Heart right ventricle (tissue), 16 donors: ENCODE measurements around the gene NOSIP. TPM values are rescaled to one million over a fixed set of nuclear protein-coding genes. Genes with fewer than 3 reads are reported as not detected.

Experiments
- ATAC-seq, 8 donors: fragments of 200-7000 bp; cut with Tn5 transposase; one replicate each; pipeline ENCODE4 v1.9.1; 2020; ENCODE audit warnings: mild to moderate bottlenecking in 8 of 8, moderate library complexity in 8 of 8, moderate number of reproducible peaks in 1 of 8
- DNase-seq, 2 donors: peaks; one replicate each; pipeline ENCODE4 v3.0.0-alpha.2; 2020
- H3K27ac ChIP-seq, 10 donors: fragments of 200-600 bp; sonication (generic) in 2 of 10; one replicate each; pipeline versions ENCODE4 v1.5.0 to v1.8.0; 2020 to 2022; ENCODE audit warnings: mild to moderate bottlenecking in 3 of 10
- H3K27me3 ChIP-seq, 7 donors: fragments of 200-600 bp; one replicate each; pipeline ENCODE4 v1.8.0; 2021 to 2022; ENCODE audit warnings: mild to moderate bottlenecking in 2 of 7
- H3K36me3 ChIP-seq, 9 donors: fragments of 200-600 bp; sonication (generic) in 1 of 9; one replicate each; pipeline versions ENCODE4 v1.5.0 to v1.8.0; 2020 to 2022; ENCODE audit warnings: mild to moderate bottlenecking in 2 of 9
- H3K4me1 ChIP-seq, 9 donors: fragments of 200-600 bp; sonication (generic) in 1 of 9; one replicate each; pipeline versions ENCODE4 v1.5.0 to v1.8.0; 2020 to 2022; ENCODE audit warnings: mild to moderate bottlenecking in 4 of 9
- H3K4me3 ChIP-seq, 10 donors: fragments of 200-600 bp; sonication (generic) in 2 of 10; one replicate each; pipeline versions ENCODE4 v1.5.0 to v1.8.0; 2020 to 2022; ENCODE audit warnings: mild to moderate bottlenecking in 7 of 10, moderate library complexity in 2 of 10
- H3K9me3 ChIP-seq, 11 donors: fragments of 200-600 bp in 10 of 11; sonication (generic) in 2 of 11; one replicate each; pipeline versions ENCODE4 v1.5.0 to v1.8.0; 2013 to 2022; ENCODE audit warnings: mild to moderate bottlenecking in 2 of 11, control low read depth in 1 of 11, moderate library complexity in 1 of 11
- WGBS, 2 donors: extraction: QIAGEN DNeasy Blood & Tissue Kit; methylation state at CpG; one replicate each; pipeline ENCODE4 v1.1.7; 2013; ENCODE audit warnings: inconsistent platforms in 1 of 2; 5-methylcytosine and 5-hydroxymethylcytosine counted together
- intact Hi-C, 10 donors: fragments of 100-400 bp; cut with DNase I; formaldehyde crosslinking; loops; one replicate each; pipeline versions ENCODE4 v1.11.1 to v1.14.2; 2022
- polyA plus RNA-seq, 2 donors: library from polyadenylated mRNA; stranded (reverse); fragments of 200-250 nt; gene quantifications; one replicate each; pipeline ENCODE4 v1.2.3, GENCODE V29; 2013
- total RNA-seq, 10 donors: library from RNA; stranded (reverse); fragmentation: NEBNext Ultra II Directional in 3 of 10; extraction: Animal tissue kit (Norgen Biotek cat#: 25700) in 3 of 10; gene quantifications; one replicate each; pipeline versions ENCODE4 v1.2.1 to v1.2.4, GENCODE V29; 2021 to 2023
- TF ChIP-seq, protein P1 (sequence below), 9 donors: fragments of 200-600 bp; sonication (generic) in 2 of 9; IDR thresholded peaks; one replicate each; pipeline versions ENCODE4 v1.5.0 to v1.8.0; 2021 to 2022; ENCODE audit warnings: antibody characterized with exemption in 9 of 9, mild to moderate bottlenecking in 5 of 9, moderate library complexity in 1 of 9
- donor health status: Arrhythmogenic right ventricular cardiomyopathy.
- donor health status: ischemic (EF 13 %, LVEDD 7.1; RV severe dilation, severe dysfunction).
- donor health status: healthy with polysubstance abuse.
- donor health status: DM: no; HTN: yes; CAD: no.
- donor health status: DM: no; HTN: no; CAD: no.
- donor health status: ischemic (EF 25% LVEDD 6.9; RV normal size, moderate dysfunction).
- donor health status: ischemic (EF 25% LVEDD 5.7; RV mildly dilated, moderate dysfunction).
- donor health status: healthy.
- donor health status: DM: yes; HTN: yes; CAD: no.
- donor health status: Ischemic cardiomyopathy.
- donor health status: ischemic (EF 35%, LVEDD 5.7; RV mildly dilated, moderate dysfunction).
- donor health status: nonischemic (EF 11% LVEDD 7.7; RV severe dilation, severe dysfunction).
- donor health status: DM: yes; HTN: yes; CAD: no.
- donor health status: PGD.
- donor health status: ischemic (EF 29% LVEDD 5.4; RV normal size, mild dysfunction).
- donor health status: nonischemic (EF 23%, LVEDD 6.1; RV moderate dilation, normal function).

The NOSIP gene
- total and polyA plus RNA-seq, 12 donors = 38.0 to 120 (median 46.6) TPM

DNA sequence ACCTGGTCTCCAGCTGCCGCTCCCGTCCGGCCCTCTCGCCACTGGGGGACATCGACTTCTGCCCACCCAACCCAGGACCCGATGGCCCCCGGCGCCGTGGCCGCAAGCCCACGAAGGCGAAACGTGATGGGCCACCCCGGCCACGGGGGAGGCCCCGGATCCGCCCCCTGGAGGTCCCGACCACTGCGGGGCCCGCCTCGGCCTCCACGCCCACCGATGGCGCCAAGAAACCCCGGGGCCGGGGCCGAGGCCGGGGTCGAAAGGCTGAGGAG is 17.3 kb upstream of the NOSIP start:
- 97% methylated on average over 29 of the region's 29 CpGs for WGBS, 2 donors
- peaks cover 7 to 92% (median 48%) of the 10 kb centered on the region in 9 donors for H3K36me3 ChIP-seq
- no peak overlapping the region for H3K27ac ChIP-seq
- ATAC-seq (no peak), DNase-seq (no peak)
- TF ChIP-seq, protein P1, sequence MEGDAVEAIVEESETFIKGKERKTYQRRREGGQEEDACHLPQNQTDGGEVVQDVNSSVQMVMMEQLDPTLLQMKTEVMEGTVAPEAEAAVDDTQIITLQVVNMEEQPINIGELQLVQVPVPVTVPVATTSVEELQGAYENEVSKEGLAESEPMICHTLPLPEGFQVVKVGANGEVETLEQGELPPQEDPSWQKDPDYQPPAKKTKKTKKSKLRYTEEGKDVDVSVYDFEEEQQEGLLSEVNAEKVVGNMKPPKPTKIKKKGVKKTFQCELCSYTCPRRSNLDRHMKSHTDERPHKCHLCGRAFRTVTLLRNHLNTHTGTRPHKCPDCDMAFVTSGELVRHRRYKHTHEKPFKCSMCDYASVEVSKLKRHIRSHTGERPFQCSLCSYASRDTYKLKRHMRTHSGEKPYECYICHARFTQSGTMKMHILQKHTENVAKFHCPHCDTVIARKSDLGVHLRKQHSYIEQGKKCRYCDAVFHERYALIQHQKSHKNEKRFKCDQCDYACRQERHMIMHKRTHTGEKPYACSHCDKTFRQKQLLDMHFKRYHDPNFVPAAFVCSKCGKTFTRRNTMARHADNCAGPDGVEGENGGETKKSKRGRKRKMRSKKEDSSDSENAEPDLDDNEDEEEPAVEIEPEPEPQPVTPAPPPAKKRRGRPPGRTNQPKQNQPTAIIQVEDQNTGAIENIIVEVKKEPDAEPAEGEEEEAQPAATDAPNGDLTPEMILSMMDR (IDR thresholded peaks at IDR 0.05) = no peak
- H3K4me3 ChIP-seq = no peak overlapping the region
- H3K4me1 ChIP-seq = peaks cover 5 to 19% (median 13%) of the 10 kb centered on the region in 9 donors
- no peaks in the 10 kb centered on the region for H3K9me3 ChIP-seq
- intact Hi-C loops = loop anchor here in 1 of 10 donors (10.0 kb wide), 1 partner anchor 77 kb away; the partner anchor contains the start of gene PRMT1
- H3K27me3 ChIP-seq = no peaks in the 10 kb centered on the region

DNA sequence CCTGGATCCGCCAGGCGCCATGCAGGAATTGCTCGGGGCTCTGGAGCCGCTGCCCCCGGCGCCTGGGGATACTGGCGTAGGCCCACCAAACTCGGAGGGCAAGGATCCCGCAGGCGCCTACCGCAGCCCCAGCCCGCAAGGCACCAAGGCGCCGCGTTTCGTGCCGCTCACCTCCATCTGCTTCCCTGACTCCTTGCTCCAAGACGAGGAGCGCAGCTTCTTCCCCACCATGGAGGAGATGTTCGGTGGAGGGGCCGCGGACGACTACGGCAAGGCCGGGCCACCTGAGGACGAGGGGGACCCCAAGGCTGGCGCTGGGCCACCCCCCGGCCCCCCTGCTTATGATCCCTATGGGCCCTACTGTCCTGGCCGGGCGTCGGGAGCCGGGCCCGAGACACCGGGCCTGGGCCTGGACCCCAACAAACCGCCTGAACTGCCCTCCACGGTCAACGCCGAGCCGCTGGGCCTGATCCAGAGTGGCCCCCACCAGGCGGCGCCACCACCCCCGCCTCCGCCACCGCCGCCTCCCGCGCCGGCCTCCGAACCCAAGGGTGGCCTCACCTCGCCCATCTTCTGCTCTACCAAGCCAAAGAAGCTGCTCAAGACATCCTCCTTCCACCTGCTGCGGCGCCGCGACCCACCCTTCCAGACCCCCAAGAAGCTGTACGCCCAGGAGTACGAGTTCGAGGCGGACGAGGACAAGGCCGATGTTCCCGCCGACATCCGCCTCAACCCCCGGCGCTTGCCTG is 16.8 kb upstream of the NOSIP start:
- whole genome bisulfite sequencing, 2 donors = 97 to 98% methylated on average over 63 to 65 of the region's 65 CpGs
- TF ChIP-seq, protein P1 (IDR thresholded peaks at IDR 0.05) = no peak
- ATAC-seq (no peak), DNase-seq (no peak)
- Histone ChIP-seq H3K4me1 (peaks cover 6 to 24% (median 18%) of the 10 kb centered on the region in 9 donors), H3K9me3 (no peaks in the 10 kb centered on the region), H3K27ac (no peak overlapping the region), H3K27me3 (no peaks in the 10 kb centered on the region), H3K36me3 (peaks cover 7 to 86% (median 44%) of the 10 kb centered on the region in 9 donors), H3K4me3 (no peak overlapping the region)
- intact Hi-C loops = loop anchor here in 1 of 10 donors (10.0 kb wide), 1 partner anchor 78 kb away; the partner anchor contains the start of gene PRMT1

DNA sequence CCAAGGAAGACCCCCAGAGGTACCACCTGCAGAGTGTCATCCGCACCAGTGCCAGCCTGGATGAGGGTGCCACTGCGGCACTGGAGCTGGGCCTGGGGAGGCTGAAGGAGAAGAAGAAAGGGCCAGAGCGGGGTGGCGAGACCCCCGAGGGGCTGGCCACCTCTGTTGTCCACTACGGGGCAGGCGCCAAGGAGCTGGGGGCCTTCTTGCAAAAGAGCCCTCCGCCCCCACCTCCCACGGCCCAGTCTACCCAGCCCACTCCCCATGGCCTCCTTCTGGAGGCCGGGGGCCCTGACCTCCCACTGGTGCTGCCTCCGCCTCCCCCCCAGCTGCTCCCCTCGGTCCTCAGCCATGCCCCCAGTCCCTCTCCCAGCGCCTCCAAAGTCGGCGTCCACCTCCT is 16.1 kb upstream of the NOSIP start:
- H3K27me3 ChIP-seq = no peaks in the 10 kb centered on the region
- ATAC-seq (no peak), DNase-seq (no peak)
- no peak overlapping the region for H3K4me3 ChIP-seq
- peaks cover 7 to 80% (median 37%) of the 10 kb centered on the region in 9 donors for H3K36me3 ChIP-seq
- 94 to 96% methylated on average over 15 of the region's 15 CpGs for WGBS, 2 donors
- intact Hi-C loops = loop anchor here in 1 of 10 donors (10.0 kb wide), 1 partner anchor 78 kb away; the partner anchor contains the start of gene PRMT1
- TF ChIP-seq, protein P1 (IDR thresholded peaks at IDR 0.05) = no peak
- no peaks in the 10 kb centered on the region for H3K9me3 ChIP-seq
- peaks cover 6 to 25% (median 21%) of the 10 kb centered on the region in 9 donors for H3K4me1 ChIP-seq
- no peak overlapping the region for H3K27ac ChIP-seq

DNA sequence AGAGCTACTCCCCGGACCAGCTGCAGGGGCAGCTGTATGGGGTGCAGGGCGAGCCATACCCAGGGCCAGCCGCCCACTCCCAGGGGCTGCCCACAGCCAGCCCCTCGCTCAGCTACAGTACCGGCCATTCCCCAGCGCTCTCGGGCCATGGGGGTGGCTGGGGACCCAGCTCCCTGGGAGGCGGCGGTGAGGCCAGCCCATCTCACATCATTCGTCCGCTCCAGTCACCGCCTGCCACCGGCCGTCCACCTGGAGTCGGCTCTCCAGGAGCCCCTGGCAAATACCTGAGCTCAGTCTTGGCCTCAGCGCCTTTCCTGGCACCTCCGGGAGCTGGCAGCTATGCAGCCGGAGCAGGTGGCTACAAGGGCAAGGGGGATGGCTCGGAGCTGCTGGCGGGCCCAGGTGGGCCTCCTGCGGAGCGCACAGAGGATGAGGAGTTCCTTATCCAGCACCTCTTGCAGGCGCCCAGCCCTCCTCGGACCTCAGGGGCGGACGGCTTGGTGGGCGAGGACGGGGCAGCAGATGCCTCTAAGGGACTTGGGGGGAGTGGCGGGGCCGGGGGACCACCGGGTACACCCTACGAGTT is 15.6 kb upstream of the NOSIP start:
- H3K36me3 ChIP-seq = peaks cover 7 to 76% (median 37%) of the 10 kb centered on the region in 9 donors
- H3K4me1 ChIP-seq = peaks cover 6 to 25% (median 21%) of the 10 kb centered on the region in 9 donors
- H3K27me3 ChIP-seq = no peaks in the 10 kb centered on the region
- 95% methylated on average over 30 to 32 of the region's 32 CpGs for WGBS, 2 donors
- TF ChIP-seq, protein P1 (IDR thresholded peaks at IDR 0.05) = no peak
- DNase-seq (no peak), ATAC-seq (no peak)
- H3K4me3 ChIP-seq = no peak overlapping the region
- intact Hi-C loops = loop anchor here in 1 of 10 donors (10.0 kb wide), 1 partner anchor 79 kb away; the partner anchor contains the start of gene PRMT1
- no peaks in the 10 kb centered on the region for H3K9me3 ChIP-seq
- H3K27ac ChIP-seq = no peak overlapping the region
